A172 (cell line): ENCODE measurements around the gene GRIK3. TPM values are rescaled to one million over a fixed set of nuclear protein-coding genes. Genes with fewer than 3 reads are reported as not detected.
"Not testable (repeated sequence)": the region's sequence is repeated elsewhere in the genome, so short reads cannot be mapped to it uniquely, and the experiment has no call there.

Experiments used
- DNase-seq: peaks from one replicate; pipeline ENCODE4 v3.0.0-alpha.2; 2015; ENCODE audit warnings: low spot score
- total RNA-seq: library from RNA; depleted of rRNA; stranded (reverse); fragments of >200 nt; shearing (Covaris generic); gene quantifications from 2 replicates; pipeline ENCODE4 v1.2.3, GENCODE V29; 2014

The GRIK3 gene
- total RNA-seq, 1 experiment from 2014 or later = not detected

- DNase-seq = no peak
These were observed 123.3 kb downstream of the GRIK3 start for GRCh38 chr1:36910886-36911540.

DNA sequence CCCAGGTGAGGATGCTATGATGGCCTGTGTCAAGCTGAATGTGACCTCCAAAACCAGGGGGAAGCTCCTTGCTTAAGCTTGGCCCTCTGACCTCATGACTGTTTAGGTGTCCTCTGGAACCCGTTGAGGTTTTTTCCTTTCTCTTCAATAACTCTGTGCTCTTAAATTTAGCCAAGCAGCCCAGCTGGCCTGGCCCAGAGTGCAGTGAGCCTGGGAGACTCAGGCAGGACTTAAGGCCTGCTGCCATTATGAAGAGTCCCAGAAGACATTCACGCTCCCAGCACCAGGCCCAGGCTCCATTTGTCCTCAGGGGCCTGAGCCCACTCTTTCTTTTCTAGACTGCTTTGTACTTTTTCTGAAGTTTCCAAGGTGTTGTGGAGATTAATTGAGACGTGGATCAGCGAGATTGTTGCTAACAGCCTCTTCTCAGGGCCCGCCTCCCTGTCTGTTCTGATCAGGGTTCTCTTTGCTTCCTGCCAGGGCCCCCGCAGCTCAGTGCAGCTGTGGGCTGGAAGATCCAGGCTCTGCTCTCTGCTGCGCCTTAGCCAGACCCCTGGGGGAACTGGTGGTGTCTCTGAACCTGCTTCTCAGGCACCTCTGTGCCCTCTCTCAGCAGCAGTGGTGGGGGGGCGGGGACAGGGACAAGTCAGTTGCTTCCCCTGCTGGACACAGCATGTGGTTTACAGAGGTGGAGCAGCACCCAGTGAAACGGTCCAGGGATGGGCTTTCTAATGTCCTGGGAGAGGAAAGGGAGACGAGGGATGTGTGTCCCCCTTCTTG lies 124.2 kb downstream of the GRIK3 start:
- DNase-seq = no peak

DNA sequence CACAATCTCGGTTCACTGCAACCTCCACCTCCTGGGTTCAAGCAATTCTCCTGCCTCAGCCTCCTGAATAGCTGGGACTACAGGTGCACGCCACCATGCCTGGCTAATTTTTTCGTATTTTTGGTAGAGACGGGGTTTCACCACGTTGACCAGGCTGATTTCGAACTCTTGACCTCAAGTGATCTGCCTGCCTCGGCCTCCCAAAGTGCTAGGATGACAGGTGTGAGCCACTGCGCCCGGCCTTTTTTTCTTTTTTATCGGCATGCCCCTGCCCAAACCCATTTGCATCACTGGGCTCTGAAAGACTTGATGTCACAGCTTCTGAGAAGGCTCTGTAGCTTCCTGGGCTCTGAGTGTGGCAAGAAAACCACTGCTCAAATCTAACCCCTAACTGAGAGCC lies 125.0 kb downstream of the GRIK3 start:
- DNase-seq = not testable (repeated sequence)

DNA sequence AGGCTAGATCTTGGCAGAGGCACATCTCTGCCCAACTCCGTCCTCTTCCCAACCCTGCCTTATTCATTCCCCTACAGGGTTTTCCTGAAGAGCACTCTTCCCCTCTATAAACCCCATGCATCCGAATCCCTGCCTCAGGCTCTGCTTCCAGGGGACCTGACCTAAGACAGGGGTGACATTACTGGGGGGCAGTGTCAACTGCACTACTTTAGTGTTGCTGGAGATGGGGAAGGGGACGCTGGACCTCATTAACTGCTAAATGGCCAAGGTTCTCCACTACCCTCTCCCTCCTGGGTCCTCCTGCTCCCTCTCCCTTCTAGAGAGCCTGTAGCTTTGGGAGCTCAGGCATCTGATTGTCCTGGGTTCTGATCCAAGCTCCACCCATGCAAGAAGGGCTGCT lies 126.2 kb downstream of the GRIK3 start:
- DNase-seq = no peak

DNA sequence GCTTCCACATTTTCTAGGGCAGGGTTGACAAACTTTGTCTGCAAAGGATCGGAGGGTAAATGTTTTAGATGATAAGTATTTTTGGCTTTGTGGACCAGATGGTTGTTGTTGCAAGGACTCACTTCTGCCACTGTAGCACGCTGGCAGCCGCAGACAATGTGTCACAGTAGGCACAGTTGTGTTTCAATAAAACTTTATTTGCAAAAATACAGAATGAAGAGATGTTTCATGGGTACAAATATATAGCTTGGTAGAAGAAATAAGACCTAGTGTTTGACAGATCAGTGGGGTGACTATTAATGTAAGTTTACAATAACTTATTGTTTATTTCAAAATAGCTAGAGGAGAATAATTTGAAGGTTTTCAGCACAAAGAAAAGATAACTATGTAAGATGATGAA lies 127.8 kb downstream of the GRIK3 start:
- DNase-seq = no peak

DNA sequence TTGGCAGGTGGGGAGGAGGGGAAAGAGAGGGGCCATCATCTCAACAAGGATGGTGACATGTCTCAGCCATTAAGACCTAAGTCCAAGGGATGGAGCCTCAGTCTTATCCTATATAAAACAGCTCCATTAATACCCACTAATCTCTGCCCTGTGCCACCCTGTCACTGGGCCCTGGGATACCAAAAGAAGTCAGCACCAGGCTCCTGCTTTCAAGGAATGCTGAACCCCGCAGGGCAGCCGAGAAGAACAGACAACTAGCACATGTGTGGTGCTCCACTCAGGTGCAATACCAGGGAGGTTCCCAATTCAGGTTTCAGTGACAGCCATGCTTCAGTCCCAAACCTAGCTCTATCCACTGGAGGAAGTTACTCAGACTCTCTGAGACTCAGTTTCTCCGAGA lies 128.4 kb downstream of the GRIK3 start:
- DNase-seq = no peak

DNA sequence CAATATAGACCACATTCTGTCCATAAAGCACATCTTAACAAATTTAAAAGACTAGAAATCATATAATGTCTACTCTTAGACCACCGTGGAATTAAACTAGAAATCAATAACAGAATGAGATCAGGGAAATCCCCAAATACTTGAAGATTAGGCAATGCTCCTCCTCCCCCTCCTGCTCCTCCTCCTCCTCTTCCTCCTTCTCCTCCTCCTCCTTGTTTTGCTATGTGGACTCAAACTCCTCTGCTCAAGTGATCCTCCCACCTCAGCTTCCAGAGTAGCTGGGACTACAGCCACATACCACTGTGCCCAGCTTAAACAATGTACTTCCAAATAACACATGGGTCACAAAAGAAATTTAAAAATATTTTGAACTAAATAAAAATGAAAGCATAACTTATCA lies 134.2 kb downstream of the GRIK3 start:
- DNase-seq = no peak

DNA sequence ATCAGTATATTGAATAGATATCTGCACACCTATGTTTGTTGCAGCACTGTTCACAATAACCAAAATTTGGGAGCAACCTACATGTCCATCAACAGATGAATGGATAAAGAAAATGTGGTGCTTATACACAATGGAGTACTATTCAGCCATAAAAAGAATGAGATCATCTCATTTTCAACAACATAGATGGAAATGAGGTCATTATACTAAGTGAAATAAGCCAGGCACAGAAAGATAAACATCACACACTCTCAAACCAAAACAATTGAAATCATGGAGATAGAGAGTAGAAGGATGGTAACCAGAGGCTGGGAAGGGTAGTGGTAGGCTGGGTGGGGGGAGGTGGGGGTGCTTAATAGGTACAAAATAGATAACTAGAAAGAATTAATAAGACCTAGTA lies 136.5 kb downstream of the GRIK3 start:
- not testable (repeated sequence) for DNase-seq

DNA sequence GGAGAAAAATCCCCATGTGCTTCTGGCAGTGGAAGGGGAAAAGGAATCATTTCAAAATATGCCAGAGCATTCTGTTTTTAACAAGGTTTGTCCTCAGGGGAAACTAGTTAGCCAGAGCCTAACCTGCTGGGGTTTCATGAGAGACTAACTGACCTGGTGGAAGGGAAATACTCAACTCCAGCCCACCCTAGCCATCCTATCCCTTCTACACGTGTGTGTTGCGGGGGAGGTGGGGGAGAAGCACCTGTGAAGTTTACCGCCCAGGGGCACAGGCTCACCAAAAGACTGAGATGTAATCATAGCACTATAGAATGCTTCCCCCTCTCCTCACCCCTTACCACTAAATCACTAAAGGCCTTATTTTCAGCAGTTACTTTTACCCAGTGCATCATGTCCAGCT lies 139.5 kb downstream of the GRIK3 start:
- no peak for DNase-seq

- DNase-seq = no peak
These were observed 143.5 kb downstream of the GRIK3 start for GRCh38 chr1:36890776-36891175.

DNA sequence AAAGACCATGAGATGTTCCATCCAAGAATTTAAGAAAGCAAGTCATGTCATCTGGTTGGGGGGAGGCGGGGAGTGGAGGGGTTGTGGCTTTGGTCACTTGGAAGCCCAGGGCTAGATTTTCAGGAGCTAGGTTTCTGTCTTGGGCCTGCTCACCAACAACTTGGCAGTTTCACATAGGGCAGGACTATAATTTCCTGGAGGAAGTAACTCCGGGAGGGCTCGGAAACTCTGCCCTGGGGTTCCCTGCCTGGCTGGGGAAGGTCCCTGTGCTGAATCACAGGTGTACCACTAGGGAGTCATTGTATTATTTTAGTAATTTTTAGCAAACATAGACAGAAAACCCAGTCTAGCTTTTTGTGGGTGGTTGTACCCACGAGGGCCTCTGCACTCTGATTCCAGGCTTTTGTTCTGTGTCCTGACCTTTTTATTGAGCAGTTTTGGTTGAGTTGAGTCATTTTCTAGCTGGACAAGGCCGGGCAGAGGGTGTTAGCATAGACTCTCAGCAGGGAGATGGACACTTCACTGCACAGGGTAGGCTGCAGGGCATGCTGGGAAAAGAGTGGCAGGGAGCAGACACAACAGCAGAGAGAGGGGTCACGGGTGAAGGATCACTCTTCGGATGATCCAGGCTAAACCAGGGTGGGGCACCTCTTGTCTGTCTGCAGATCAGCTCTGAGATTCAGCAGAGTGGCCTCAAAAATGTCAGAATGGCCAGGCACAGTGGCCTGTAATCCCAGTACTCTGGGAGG lies 144.7 kb downstream of the GRIK3 start:
- no peak for DNase-seq

GRCh38 chr1:36888811-36889477 lies 145.4 kb downstream of the GRIK3 start:
- DNase-seq = no peak

- no peak for DNase-seq
These were observed 148.6 kb downstream of the GRIK3 start for GRCh38 chr1:36885540-36886357.

- DNase-seq = no peak
These were observed 149.5 kb downstream of the GRIK3 start for GRCh38 chr1:36884801-36885200.

GRCh38 chr1:36884029-36884701 lies 150.2 kb downstream of the GRIK3 start:
- DNase-seq = no peak

DNA sequence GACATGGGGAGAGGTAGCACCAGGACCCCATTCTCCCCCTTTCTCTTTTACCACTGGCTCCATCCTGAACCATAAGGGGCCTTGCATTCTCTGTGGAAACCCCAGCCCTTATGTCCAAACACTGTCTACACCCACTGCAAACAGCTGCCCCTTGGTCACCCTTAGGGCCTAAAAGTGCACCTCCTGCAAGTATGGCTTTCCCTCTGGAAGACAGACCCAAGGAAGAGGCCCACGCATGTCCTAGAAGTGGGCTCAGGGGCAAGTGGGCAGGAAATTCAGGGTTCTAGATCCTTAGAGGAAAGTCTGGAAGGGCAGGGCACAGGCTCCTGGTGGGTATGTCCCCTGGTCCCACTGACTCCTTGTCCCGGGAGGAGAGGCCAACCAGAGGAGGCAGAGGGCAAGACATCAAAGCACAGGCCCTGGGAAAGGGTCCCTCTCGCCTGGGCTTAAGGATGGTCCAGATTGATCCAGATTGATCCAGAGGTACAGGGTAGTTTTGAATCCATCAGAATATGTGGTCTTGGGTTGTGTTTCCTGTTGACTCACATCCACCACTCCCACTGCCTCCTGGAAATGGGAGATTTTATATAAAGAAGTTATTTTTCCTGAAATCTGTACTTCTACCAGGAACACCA lies 150.9 kb downstream of the GRIK3 start:
- DNase-seq = no peak

- DNase-seq = no peak
These were observed 151.6 kb downstream of the GRIK3 start for GRCh38 chr1:36882536-36883285.

DNA sequence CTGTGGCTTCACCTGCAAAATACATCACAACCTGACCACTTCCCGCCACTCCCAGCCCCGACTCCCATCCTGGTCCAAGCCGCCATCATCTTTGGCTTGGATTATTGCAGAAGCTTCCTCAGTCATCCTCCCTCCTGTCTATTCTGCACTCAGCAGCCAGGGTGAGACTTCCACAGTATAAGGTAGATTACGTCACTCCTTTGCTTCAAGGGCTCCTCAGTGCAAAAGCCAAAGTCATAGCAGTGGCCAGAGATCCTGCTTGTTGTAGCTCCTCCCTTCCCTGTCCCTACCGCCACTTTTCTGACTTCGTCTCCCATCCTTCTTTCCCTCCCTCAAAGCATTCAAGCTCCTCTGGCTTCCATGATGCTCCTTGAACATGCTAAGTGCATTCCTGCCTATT lies 152.8 kb downstream of the GRIK3 start:
- no peak for DNase-seq

- no peak for DNase-seq
These were observed 153.3 kb downstream of the GRIK3 start for GRCh38 chr1:36881068-36881405.
